GM19099 (cell line): Measurements from ENCODE around the gene TAAR5.

Experiments
- POLR2A ChIP-seq: IDR thresholded peaks from 3 replicates; pipeline ENCODE4 v1.6.1; 2011; ENCODE audit warnings: low read depth; ENCODE audit not compliant: insufficient read length; ENCODE audit errors: extremely low read depth

TAAR5 gene

DNA sequence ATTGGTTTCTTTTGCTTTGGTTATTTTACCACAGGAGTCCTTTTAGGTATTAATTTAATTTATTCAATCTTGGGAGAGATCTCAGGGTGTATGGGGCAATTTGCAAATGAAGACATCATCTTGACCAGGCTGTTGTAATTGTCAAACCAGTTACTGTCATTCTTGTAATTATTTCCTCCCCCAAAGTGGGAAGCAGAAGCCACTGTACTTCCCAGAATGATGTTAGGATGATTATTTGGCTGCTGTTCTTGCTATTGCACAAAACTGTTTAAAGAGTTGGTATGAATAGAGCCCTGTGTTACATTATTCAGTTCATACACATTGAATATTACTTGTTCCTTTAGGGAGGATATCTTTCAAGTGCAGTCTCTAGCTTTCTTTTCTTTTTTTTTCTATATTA is 17.8 kb downstream of the TAAR5 start:
- no peak for TF ChIP-seq POLR2A

DNA sequence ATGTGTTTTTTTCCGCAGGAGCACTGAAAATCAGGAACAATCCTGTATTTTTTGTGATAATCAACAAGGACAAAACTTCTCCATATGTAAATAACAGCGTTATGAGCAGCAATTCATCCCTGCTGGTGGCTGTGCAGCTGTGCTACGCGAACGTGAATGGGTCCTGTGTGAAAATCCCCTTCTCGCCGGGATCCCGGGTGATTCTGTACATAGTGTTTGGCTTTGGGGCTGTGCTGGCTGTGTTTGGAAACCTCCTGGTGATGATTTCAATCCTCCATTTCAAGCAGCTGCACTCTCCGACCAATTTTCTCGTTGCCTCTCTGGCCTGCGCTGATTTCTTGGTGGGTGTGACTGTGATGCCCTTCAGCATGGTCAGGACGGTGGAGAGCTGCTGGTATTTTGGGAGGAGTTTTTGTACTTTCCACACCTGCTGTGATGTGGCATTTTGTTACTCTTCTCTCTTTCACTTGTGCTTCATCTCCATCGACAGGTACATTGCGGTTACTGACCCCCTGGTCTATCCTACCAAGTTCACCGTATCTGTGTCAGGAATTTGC is 19.2 kb downstream of the TAAR5 start, which contains the start of gene TAAR6:
TAAR6 (plus strand) TSS at position 102 of the 557 bp plus-strand sequence; CDS start at position 102, 0 bp downstream.
- TF ChIP-seq POLR2A: no peak

DNA sequence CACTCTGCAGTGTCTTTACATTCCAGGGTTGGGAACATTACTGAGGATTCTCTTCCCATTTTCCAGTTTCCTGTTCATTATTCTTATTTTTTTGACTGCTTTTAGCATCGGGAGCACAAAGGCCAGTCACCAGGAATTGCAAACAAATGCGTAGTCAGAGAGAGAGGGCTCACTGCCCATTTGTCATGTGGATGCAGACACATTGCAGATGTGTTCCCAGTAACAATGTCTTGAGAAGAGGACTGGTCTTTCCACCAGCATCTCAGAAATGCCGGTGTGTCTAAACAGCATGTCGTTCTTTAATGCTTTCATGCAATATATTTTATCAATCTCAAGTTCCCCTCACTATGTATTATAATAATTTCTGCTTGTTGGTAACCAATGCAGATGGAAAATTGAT is 20.4 kb downstream of the TAAR5 start:
- TF ChIP-seq POLR2A: no peak

DNA sequence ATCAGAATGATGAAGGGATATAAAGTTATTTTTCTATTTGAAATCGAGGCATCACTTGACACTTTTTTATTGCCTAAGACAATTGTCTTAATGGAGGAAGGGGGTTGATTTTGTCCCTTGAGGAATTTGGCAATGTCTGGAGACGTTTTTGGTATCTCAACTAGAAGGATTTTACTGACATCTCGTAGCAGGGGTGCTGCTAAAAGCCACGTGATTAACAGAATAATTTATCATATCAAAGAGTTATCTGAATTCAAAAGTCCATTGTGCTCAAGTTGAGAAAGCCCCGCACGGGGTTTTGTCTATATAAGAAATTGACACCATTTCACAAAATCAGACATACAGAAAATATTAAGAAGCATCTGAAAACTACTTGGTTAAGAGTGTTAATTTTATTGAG is 20.9 kb downstream of the TAAR5 start:
- TF ChIP-seq POLR2A: no peak

DNA sequence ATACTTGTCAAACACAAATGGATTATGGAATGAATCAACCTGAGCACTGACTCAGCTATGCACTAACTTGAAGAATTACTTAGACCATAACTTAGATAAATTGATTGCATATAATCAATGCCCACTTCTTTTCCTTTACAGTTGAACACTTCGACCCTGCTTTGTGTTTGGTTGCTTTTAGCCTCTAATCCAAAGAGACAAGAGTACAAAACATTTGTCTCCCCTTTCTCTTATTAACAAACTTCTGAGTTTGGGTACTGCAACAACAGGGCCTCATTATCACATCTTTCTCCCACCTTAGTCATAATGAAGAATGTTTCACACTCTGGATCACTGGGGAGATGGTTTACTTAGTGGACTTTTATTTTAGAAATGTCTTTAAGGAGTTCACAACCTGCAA is 22.0 kb downstream of the TAAR5 start:
- TF ChIP-seq POLR2A: no peak

DNA sequence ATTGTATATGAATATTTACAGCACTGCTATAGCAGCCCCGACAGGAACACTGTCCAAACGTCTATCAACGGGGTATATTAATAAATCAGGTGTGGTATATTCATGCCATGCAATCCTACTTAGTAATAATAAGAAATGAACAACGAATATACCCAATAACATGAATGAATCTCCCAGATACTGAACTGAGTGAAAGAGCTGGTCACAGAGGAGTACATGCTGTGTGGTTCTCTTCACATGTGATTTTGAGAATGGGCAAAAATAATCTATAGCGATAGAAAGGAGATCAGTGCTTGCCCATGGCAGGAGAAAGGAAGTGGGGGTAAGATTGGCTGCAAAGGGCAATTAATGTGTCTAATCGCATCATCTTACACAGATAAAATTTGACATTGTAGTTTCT is 23.1 kb downstream of the TAAR5 start:
- TF ChIP-seq POLR2A: no peak

DNA sequence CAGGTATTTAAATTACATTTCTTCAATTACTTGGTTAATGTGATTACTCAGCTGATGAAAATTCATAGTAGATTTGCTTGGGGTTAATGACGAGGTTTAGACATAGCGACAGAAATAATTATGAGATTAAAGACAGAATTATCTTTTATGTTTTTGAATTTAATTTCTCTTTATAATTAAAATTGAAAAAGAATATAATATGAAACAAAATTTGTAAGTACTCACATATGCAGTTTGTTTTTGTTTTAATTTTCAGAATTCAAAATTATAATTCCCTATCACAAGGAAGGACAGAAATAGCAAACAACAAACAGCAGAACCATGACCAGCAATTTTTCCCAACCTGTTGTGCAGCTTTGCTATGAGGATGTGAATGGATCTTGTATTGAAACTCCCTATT is 37.2 kb downstream of the TAAR5 start, which contains the start of gene TAAR8:
TAAR8 (plus strand) TSS at position 301 of the 400 bp plus-strand sequence; CDS start at position 322, 21 bp downstream.
- TF ChIP-seq POLR2A: no peak

DNA sequence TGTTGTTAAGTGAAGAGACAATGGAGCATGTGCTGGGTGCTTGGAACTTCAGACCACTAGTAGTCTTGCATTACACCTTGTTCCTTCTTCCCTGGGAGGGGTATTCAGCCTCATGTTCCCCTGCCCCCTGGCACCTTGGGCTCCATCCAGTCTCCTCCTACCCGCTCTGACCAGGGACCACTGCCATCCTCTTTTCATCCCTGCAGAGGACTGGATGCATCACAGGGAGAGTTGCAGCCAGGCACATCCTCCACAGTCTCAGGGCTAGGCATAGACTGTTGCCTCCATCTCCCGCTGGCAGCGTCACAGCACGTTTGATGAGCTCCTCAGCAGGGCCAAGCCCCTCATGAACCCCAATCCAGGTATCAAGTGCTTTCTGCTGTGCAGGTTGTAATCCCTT is 38.3 kb downstream of the TAAR5 start:
- TF ChIP-seq POLR2A: no peak

DNA sequence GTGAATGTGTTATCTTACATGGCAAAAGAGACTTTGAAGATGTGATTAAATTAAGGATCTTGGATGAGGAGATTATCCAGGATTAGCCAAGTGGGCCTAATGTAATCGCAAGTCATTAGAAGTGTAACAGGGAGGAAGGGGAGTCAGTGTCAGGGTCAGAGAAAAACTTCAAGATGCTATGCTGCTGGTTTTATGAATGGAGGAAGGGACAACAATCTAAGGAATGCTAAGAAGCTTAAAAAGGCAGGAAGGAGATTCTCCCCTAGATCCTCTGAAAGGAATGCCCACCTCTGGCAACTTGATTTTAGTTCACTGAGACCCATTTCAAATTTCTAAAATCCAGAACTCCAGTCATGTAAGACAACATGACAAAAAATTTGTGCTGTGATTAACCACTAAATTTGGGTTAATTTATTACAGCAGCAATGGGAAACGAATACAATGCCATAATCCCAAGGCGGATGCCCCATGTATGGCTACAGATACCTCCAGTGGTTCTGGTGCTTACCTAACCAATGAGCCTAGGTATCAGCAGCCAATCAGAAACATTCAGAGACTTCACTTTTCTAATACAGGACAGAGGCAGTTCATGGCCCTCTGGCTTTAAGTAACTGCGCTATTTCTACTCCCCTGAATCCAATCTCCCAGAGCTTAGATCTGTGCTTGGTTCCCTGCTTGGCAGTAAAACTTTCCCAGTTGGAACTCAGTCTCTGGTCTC is 40.6 kb downstream of the TAAR5 start:
- no peak for TF ChIP-seq POLR2A

DNA sequence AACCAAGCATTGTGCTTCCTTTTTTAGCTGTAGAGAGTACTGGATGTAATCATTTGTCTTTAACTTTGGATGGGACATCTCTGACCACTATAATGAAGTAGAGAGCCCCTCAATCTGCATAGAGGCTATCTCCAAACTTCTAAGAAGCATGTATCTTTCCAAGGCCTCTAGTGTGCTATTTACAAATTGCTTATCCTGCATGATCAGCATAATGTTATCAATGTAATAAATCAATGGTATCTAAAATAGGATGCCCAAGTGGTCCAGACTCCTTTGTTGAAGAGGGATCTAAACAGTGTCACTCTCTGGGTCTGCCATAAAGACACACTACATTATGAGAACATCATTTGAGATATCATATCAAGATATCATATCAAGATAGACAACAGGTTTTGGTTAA is 44.7 kb downstream of the TAAR5 start:
- TF ChIP-seq POLR2A: no peak
